Mesenchymal stem cell (in vitro differentiated cells and primary cell): ENCODE data around the gene UQCR11.

ENCODE experiments used
- DNase-seq: peaks from one replicate; pipeline ENCODE4 v3.0.0-alpha.2; 2013
- H2AFZ ChIP-seq: one replicate; pipeline ENCODE4 v1.6.1; 2013; ENCODE audit warnings: low read depth, mild to moderate bottlenecking, control low read depth, inconsistent platforms, low read length, moderate library complexity
- H2AK5ac ChIP-seq: 2 replicates; pipeline ENCODE4 v1.6.1; 2013; ENCODE audit warnings: low read length, moderate library complexity, mild to moderate bottlenecking, inconsistent platforms; ENCODE audit not compliant: severe bottlenecking
- H2BK120ac ChIP-seq: one replicate; pipeline ENCODE4 v1.6.1; 2013; ENCODE audit warnings: low read depth, mild to moderate bottlenecking, inconsistent platforms, low read length, moderate library complexity
- H2BK12ac ChIP-seq, 2 experiments: one replicate each; pipeline ENCODE4 v1.6.1; 2013; ENCODE audit warnings: inconsistent platforms in 2 of 2, low read length in 2 of 2, mild to moderate bottlenecking in 2 of 2, moderate library complexity in 2 of 2, control low read depth in 1 of 2
- H2BK15ac ChIP-seq: one replicate; pipeline ENCODE4 v1.6.1; 2013; ENCODE audit warnings: mild to moderate bottlenecking, low read depth, inconsistent platforms; ENCODE audit not compliant: poor library complexity, severe bottlenecking
- H2BK5ac ChIP-seq: 2 replicates; pipeline ENCODE4 v1.6.1; 2013; ENCODE audit warnings: low read depth, mild to moderate bottlenecking, low read length, control low read depth, inconsistent platforms; ENCODE audit not compliant: poor library complexity, severe bottlenecking
- H3K14ac ChIP-seq, 2 experiments: one replicate each; pipeline ENCODE4 v1.6.1; 2013; ENCODE audit warnings: inconsistent platforms in 2 of 2, low read length in 2 of 2, control low read depth in 1 of 2, mild to moderate bottlenecking in 1 of 2, moderate library complexity in 1 of 2
- H3K18ac ChIP-seq, 2 experiments: one replicate each; pipeline ENCODE4 v1.6.1; 2013; ENCODE audit warnings: inconsistent platforms in 2 of 2, low read length in 2 of 2, control low read depth in 1 of 2, low read depth in 1 of 2, mild to moderate bottlenecking in 1 of 2
- H3K23ac ChIP-seq, 2 experiments: one replicate each; pipeline ENCODE4 v1.6.1; 2013; ENCODE audit warnings: inconsistent platforms in 2 of 2, low read length in 2 of 2, mild to moderate bottlenecking in 2 of 2, moderate library complexity in 2 of 2, control low read depth in 1 of 2
- H3K27ac ChIP-seq: 2 replicates; pipeline ENCODE4 v1.5.1; 2013; ENCODE audit warnings: mild to moderate bottlenecking, moderate library complexity, low read length, control low read depth, inconsistent platforms; ENCODE audit not compliant: poor library complexity, severe bottlenecking
- H3K27me3 ChIP-seq, 2 experiments: 2 replicates each; pipeline versions ENCODE4 v1.6.1 to v1.7.0; 2013; ENCODE audit warnings: low read length in 2 of 2, mild to moderate bottlenecking in 2 of 2, moderate library complexity in 2 of 2, control low read depth in 1 of 2, inconsistent platforms in 1 of 2; ENCODE audit not compliant: control insufficient read depth in 1 of 2, insufficient read depth in 1 of 2
- H3K36me3 ChIP-seq, 2 experiments: 2 replicates each; pipeline versions ENCODE4 v1.6.1 to v1.7.0; 2013; ENCODE audit warnings: low read length in 2 of 2, control low read depth in 1 of 2, inconsistent platforms in 1 of 2, low read depth in 1 of 2, mild to moderate bottlenecking in 1 of 2; ENCODE audit not compliant: insufficient read depth in 2 of 2, control insufficient read depth in 1 of 2
- H3K4ac ChIP-seq, 2 experiments: one replicate each; pipeline ENCODE4 v1.6.1; 2013; ENCODE audit warnings: inconsistent platforms in 2 of 2, low read length in 2 of 2, mild to moderate bottlenecking in 2 of 2, moderate library complexity in 2 of 2, control low read depth in 1 of 2, low read depth in 1 of 2
- H3K4me1 ChIP-seq: 2 replicates; pipeline ENCODE4 v1.6.1; 2013; ENCODE audit warnings: low read depth, low read length, control low read depth; ENCODE audit not compliant: control insufficient read depth, insufficient read depth
- H3K4me2 ChIP-seq: 2 replicates; pipeline ENCODE4 v1.6.1; 2013; ENCODE audit warnings: low read length, mild to moderate bottlenecking, inconsistent platforms; ENCODE audit not compliant: poor library complexity, severe bottlenecking
- H3K4me3 ChIP-seq, 2 experiments: 2 replicates each; pipeline versions ENCODE4 v1.5.1 to v1.7.0; 2013; ENCODE audit warnings: low read length in 2 of 2, mild to moderate bottlenecking in 2 of 2, control low read depth in 1 of 2, low read depth in 1 of 2; ENCODE audit not compliant: insufficient read depth in 1 of 2
- H3K79me1 ChIP-seq: replicated peaks from 2 replicates; pipeline ENCODE4 v1.6.1; 2013; ENCODE audit warnings: mild to moderate bottlenecking, control low read depth, low read length, inconsistent platforms; ENCODE audit not compliant: poor library complexity, severe bottlenecking
- H3K9ac ChIP-seq: 2 replicates; pipeline ENCODE4 v1.7.0; 2013; ENCODE audit warnings: mild to moderate bottlenecking, low read length, moderate library complexity
- H3K9me3 ChIP-seq: 2 replicates; pipeline ENCODE4 v1.7.0; 2013; ENCODE audit warnings: mild to moderate bottlenecking, low read length; ENCODE audit not compliant: control insufficient read depth
- H4K8ac ChIP-seq: one replicate; pipeline ENCODE4 v1.6.1; 2013; ENCODE audit warnings: inconsistent platforms, mild to moderate bottlenecking, low read length, moderate library complexity
- H4K91ac ChIP-seq: one replicate; pipeline ENCODE4 v1.6.1; 2013; ENCODE audit warnings: mild to moderate bottlenecking, low read length, inconsistent platforms
- WGBS: methylation state at CpG from one replicate; pipeline ENCODE4 v1.1.7; 2013; ENCODE audit warnings: mixed read lengths; 5-methylcytosine and 5-hydroxymethylcytosine counted together

UQCR11 gene

GRCh38 chr19:1630811-1631210, 25.5 kb upstream of the UQCR11 start:
- no peak overlapping the region for H2BK12ac ChIP-seq
- H2BK5ac ChIP-seq: no peak overlapping the region
- no peak for DNase-seq
- peaks cover 21 to 83% of the 10 kb centered on the region in 2 experiments for H3K36me3 ChIP-seq
- H2AK5ac ChIP-seq: no peak overlapping the region
- H3K9me3 ChIP-seq: peaks cover 6% of the 10 kb centered on the region
- peaks cover 56% of the 10 kb centered on the region for H3K79me1 ChIP-seq
- H2BK15ac ChIP-seq: no peak overlapping the region
- H3K23ac ChIP-seq: no peak overlapping the region
- 96% methylated on average over 17 of the region's 17 CpGs for WGBS
- H2AFZ ChIP-seq: no peak overlapping the region
- no peak overlapping the region for H3K4me2 ChIP-seq
- no peak overlapping the region for H3K14ac ChIP-seq
- H3K27ac ChIP-seq: no peak overlapping the region
- H2BK120ac ChIP-seq: no peak overlapping the region
- no peak overlapping the region for H3K4me3 ChIP-seq
- no peaks in the 10 kb centered on the region for H3K27me3 ChIP-seq
- no peak overlapping the region for H4K8ac ChIP-seq
- H4K91ac ChIP-seq: no peak overlapping the region
- H3K18ac ChIP-seq: no peak overlapping the region
- H3K4ac ChIP-seq: no peak overlapping the region
- no peak overlapping the region for H3K9ac ChIP-seq
- H3K4me1 ChIP-seq: peaks cover 10% of the 10 kb centered on the region

DNA sequence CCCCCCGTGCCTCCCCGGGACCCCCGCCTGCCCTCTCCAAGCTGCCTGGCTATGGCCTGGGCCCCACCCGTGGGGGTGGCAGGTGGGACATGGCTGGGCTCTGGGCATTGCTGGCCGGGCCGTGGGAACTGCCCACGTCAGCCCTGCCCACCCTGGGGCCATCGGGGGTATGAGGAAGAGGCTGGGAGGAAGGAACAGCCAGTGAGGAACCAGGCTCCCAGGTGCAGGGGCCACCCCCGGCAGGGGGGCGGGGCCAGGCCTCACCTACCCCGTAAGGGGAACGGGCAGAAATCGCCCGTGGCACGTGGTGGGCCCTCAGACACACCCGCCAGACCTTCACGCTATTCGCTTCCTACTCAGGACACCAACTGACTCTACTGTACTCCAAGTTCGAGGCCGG, 24.8 kb upstream of the UQCR11 start:
- H4K8ac ChIP-seq: no peak overlapping the region
- H3K4me3 ChIP-seq: no peak overlapping the region
- H3K14ac ChIP-seq: no peak overlapping the region
- no peak overlapping the region for H3K27ac ChIP-seq
- H3K23ac ChIP-seq: no peak overlapping the region
- no peak overlapping the region for H3K9ac ChIP-seq
- no peak overlapping the region for H3K4me2 ChIP-seq
- H2BK120ac ChIP-seq: no peak overlapping the region
- no peak overlapping the region for H2BK12ac ChIP-seq
- H3K4me1 ChIP-seq: peaks cover 10% of the 10 kb centered on the region
- H3K4ac ChIP-seq: no peak overlapping the region
- H2AFZ ChIP-seq: no peak overlapping the region
- no peak overlapping the region for H4K91ac ChIP-seq
- H2BK5ac ChIP-seq: no peak overlapping the region
- H2BK15ac ChIP-seq: no peak overlapping the region
- no peaks in the 10 kb centered on the region for H3K27me3 ChIP-seq
- no peak for DNase-seq
- peaks cover 4% of the 10 kb centered on the region for H3K9me3 ChIP-seq
- no peak overlapping the region for H2AK5ac ChIP-seq
- H3K36me3 ChIP-seq: peaks cover 26 to 84% of the 10 kb centered on the region in 2 experiments
- H3K79me1 ChIP-seq: peaks cover 58% of the 10 kb centered on the region
- 96% methylated on average over 20 of the region's 20 CpGs for WGBS
- H3K18ac ChIP-seq: no peak overlapping the region

DNA sequence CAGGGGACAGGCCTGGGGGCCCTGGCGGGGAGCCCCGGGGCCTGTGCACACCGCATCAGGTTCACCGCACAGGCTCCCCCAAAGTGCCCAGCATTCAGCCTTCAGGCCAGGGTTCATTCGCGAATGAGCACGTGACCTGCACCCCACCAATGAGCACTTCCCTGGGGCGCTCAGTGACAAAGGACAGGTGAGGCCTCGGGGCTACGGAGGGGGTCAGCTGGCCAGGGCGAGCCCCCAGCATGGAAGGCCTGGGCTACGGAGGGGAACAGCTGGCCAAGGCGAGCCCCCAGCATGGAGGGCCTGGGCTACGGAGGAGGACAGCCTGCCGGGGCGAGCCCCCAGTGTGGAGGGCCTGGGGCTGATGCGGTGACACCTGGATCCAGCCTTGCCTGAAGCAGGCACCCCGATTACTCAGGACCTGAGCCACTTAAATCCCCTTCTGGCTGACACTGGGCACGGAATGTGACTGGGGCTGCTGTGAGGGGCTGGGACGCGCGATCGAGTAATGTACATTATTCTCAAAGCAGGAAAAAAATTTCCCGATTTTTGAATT, 24.1 kb upstream of the UQCR11 start:
- H3K4me1 ChIP-seq: peaks cover 10% of the 10 kb centered on the region
- H3K79me1 ChIP-seq: peaks cover 61% of the 10 kb centered on the region
- no peak overlapping the region for H4K91ac ChIP-seq
- no peak overlapping the region for H2AK5ac ChIP-seq
- H2AFZ ChIP-seq: no peak overlapping the region
- no peak overlapping the region for H2BK5ac ChIP-seq
- H3K14ac ChIP-seq: no peak overlapping the region
- no peak overlapping the region for H2BK15ac ChIP-seq
- no peak overlapping the region for H2BK120ac ChIP-seq
- no peak overlapping the region for H3K23ac ChIP-seq
- H2BK12ac ChIP-seq: no peak overlapping the region
- H3K9ac ChIP-seq: no peak overlapping the region
- no peak overlapping the region for H3K27ac ChIP-seq
- no peaks in the 10 kb centered on the region for H3K27me3 ChIP-seq
- no peak overlapping the region for H3K4ac ChIP-seq
- H3K36me3 ChIP-seq: peaks cover 26 to 84% of the 10 kb centered on the region in 2 experiments
- H4K8ac ChIP-seq: no peak overlapping the region
- no peaks in the 10 kb centered on the region for H3K9me3 ChIP-seq
- H3K18ac ChIP-seq: no peak overlapping the region
- no peak overlapping the region for H3K4me3 ChIP-seq
- 95% methylated on average over 24 of the region's 24 CpGs for WGBS
- no peak overlapping the region for H3K4me2 ChIP-seq
- DNase-seq: no peak

DNA sequence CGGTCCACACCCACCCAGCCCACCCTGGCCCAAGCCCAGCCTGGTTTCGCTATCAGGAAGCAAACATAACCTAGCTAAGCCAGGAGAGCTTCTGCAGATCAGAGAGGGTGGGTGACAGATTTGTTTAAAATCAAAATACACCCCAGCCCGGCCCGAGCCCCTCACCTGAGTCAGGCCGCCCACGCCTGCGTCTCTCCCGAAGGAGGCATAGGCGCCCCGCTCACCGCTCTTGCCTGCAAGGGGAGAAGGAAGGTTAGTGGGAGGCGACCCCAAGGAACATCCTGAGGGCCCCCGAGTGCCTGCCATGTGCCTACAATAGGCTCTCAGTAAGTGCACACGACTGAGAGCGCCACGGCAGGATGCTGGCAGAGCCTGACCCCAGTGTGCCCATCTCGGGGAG, 21.9 kb upstream of the UQCR11 start:
- Histone ChIP-seq H3K4me1 (peaks cover 10% of the 10 kb centered on the region), H3K4ac (no peak overlapping the region), H3K14ac (no peak overlapping the region), H3K27ac (no peak overlapping the region), H3K23ac (no peak overlapping the region), H3K4me3 (no peak overlapping the region), H2BK15ac (no peak overlapping the region), H3K9ac (no peak overlapping the region), H3K27me3 (no peaks in the 10 kb centered on the region), H3K4me2 (no peak overlapping the region), H4K8ac (no peak overlapping the region), H2BK5ac (no peak overlapping the region), H3K9me3 (no peaks in the 10 kb centered on the region), H2BK12ac (no peak overlapping the region), H2AK5ac (no peak overlapping the region), H3K79me1 (peaks cover 56% of the 10 kb centered on the region), H2BK120ac (no peak overlapping the region), H3K36me3 (peaks cover 40 to 86% of the 10 kb centered on the region in 2 experiments), H3K18ac (no peak overlapping the region), H4K91ac (no peak overlapping the region), H2AFZ (no peak overlapping the region)
- 97% methylated on average over 15 of the region's 17 CpGs for WGBS
- no peak for DNase-seq
